ENCODE data around the gene SLC39A7. TPM values are rescaled to one million over a fixed set of nuclear protein-coding genes. Genes with fewer than 3 reads are reported as not detected.

The SLC39A7 gene, protein sequence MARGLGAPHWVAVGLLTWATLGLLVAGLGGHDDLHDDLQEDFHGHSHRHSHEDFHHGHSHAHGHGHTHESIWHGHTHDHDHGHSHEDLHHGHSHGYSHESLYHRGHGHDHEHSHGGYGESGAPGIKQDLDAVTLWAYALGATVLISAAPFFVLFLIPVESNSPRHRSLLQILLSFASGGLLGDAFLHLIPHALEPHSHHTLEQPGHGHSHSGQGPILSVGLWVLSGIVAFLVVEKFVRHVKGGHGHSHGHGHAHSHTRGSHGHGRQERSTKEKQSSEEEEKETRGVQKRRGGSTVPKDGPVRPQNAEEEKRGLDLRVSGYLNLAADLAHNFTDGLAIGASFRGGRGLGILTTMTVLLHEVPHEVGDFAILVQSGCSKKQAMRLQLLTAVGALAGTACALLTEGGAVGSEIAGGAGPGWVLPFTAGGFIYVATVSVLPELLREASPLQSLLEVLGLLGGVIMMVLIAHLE
- 97.4 and 161 TPM in 2 replicates for total RNA-seq

DNA sequence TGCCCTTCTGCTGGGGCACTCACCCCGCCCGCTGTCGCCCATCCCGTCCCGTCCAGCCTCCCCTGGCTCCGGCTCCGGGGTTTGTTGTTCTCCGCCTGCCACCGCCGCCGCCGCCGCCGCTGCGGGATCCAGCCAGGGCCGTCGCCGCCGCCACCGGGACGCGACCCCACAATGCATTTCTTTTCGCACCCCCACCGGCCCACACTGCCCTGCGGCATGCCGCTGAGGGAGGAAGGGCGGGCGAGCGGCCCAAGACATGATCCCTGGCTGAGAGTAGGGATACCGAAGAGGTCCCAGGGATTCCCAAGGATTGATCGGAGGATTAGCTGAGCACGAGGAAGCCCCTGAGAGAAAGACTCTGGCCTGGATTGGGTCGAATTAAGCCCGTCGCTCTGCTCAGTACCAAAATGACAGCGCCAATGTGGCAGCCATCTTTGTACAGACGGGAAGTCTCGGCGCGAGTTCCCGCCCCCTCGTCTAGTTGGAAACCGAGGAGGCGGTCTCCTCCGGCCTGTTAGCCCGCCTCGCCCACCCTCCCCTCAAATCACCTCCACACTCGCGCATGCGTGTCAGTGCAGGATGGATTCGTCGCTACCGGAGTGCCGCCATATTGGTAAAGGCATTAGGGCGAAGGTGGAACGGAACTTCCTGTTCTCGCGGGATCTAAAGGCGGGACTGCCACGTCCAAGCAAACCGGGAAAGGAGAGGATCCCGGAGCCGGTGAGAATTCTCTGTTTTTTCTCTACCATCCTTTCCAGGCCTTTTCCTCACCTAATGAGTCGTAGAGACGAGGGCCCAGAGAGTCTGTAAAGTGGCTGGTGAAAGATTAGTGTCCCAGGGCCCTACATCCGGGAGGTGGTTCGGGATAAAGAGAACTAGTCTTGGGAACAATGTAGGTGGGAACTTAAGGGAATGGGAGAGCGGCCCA lies at the start of gene SLC39A7, which contains the start of gene RXRB:
Gene SLC39A7, plus strand, starts transcription at position 649 of the 928 bp plus-strand sequence. CDS start 379 bp downstream, outside the sequence.
Gene RXRB, minus strand, starts transcription at position 447 of the 928 bp plus-strand sequence. Its CDS starts 189 bp downstream, at position 258.

GRCh38 chr6:33192105-33192646 lies 8.5 kb upstream of the SLC39A7 start, which contains the start of gene COL11A2:
Gene COL11A2 (minus strand): TSS chr6:33192467. CDS start chr6:33192240, 227 bp downstream.

DNA sequence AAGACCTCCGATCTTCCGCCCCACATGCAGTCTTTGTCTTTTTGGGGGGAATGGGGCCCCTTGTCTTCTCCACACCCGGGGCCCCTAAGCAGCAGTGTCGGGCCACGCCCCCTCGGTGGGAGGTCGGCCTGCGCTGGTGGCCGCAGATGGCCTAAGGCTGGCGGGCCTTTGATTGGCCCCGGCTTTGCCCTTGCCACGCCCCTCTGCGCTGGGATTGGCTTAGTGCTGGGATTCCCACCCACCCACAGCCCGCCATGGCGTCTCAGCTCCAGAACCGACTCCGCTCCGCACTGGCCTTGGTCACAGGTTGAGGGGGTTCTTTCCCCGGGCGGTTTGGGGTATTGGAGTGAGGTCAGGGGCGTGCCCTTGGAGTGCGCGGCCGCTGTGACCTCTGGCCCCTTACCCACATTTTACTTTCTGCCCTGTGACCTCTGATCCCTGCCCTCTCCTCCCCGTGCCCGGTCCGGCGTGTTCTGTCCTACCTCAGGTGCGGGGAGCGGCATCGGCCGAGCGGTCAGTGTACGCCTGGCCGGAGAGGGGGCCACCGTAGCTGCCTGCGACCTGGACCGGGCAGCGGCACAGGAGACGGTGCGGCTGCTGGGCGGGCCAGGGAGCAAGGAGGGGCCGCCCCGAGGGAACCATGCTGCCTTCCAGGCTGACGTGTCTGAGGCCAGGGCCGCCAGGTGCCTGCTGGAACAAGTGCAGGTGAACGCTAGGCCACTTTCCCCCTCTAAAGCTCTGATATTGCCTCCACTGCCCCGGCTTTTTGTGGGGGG lies 3.9 kb downstream of the SLC39A7 start, which contains the start of gene HSD17B8:
Gene HSD17B8, plus strand, starts transcription at position 241 of the 776 bp plus-strand sequence. Its CDS starts 14 bp downstream, at position 255.

GRCh38 chr6:33208091-33208967 lies 7.7 kb downstream of the SLC39A7 start, which contains the start of gene RING1:
Gene RING1 (plus strand): TSS chr6:33208500. CDS start chr6:33208823, 323 bp downstream.

Other genes starting within 250 kb of the SLC39A7 start
- 4.3 and 7.8 TPM in 2 replicates for gene HLA-DMA, start 247.8 kb upstream of the SLC39A7 start, total RNA-seq
- 83.6 and 109 TPM in 2 replicates for gene BRD2, start 232.3 kb upstream of the SLC39A7 start, total RNA-seq
- gene HLA-DOA, start 191.3 kb upstream of the SLC39A7 start, total RNA-seq: not detected in 2 replicates
- gene HLA-DPA1, start 127.2 kb upstream of the SLC39A7 start, total RNA-seq: 1.6 and 5.1 TPM in 2 replicates
- 7.7 and 7.8 TPM in 2 replicates for gene HLA-DPB1, start 124.9 kb upstream of the SLC39A7 start, total RNA-seq
- gene COL11A2, start 8.4 kb upstream of the SLC39A7 start, total RNA-seq: under 0.01 and 0.09 TPM in 2 replicates
- gene RXRB, start 202 bp upstream of the SLC39A7 start, total RNA-seq: 20.3 and 20.7 TPM in 2 replicates
- 5.7 and 9.1 TPM in 2 replicates for gene HSD17B8, start 3.8 kb downstream of the SLC39A7 start, total RNA-seq
- 12.3 and 12.8 TPM in 2 replicates for gene RING1, start 7.6 kb downstream of the SLC39A7 start, total RNA-seq
- gene VPS52, start 71.0 kb downstream of the SLC39A7 start, total RNA-seq: 34.2 and 34.8 TPM in 2 replicates
- 5,390 and 8,802 TPM in 2 replicates for gene RPS18, start 71.2 kb downstream of the SLC39A7 start, total RNA-seq
- 1.7 and 2.3 TPM in 2 replicates for gene B3GALT4, start 76.3 kb downstream of the SLC39A7 start, total RNA-seq
- gene WDR46, start 88.4 kb downstream of the SLC39A7 start, total RNA-seq: 58.0 and 63.1 TPM in 2 replicates
- 20.3 and 43.9 TPM in 2 replicates for gene PFDN6, start 88.7 kb downstream of the SLC39A7 start, total RNA-seq
- gene RGL2, start 98.1 kb downstream of the SLC39A7 start, total RNA-seq: 20.2 and 22.2 TPM in 2 replicates
- gene TAPBP, start 113.2 kb downstream of the SLC39A7 start, total RNA-seq: 62.6 and 65.8 TPM in 2 replicates
- gene ZBTB22, start 116.9 kb downstream of the SLC39A7 start, total RNA-seq: 18.5 and 19.1 TPM in 2 replicates
- 25.2 and 26.2 TPM in 2 replicates for gene DAXX, start 122.1 kb downstream of the SLC39A7 start, total RNA-seq
- 0.47 and 1.3 TPM in 2 replicates for gene KIFC1, start 191.0 kb downstream of the SLC39A7 start, total RNA-seq
- gene PHF1, start 210.1 kb downstream of the SLC39A7 start, total RNA-seq: 24.5 and 29.9 TPM in 2 replicates
- gene CUTA, start 217.2 kb downstream of the SLC39A7 start, total RNA-seq: 174 and 180 TPM in 2 replicates
- gene SYNGAP1, start 219.2 kb downstream of the SLC39A7 start, total RNA-seq: 2.6 and 6.2 TPM in 2 replicates